ENCODE data around the gene EPG5.
"Not testable (repeated sequence)": the region's sequence is repeated elsewhere in the genome, so short reads cannot be mapped to it uniquely, and the experiment has no call there.

EPG5 gene

DNA sequence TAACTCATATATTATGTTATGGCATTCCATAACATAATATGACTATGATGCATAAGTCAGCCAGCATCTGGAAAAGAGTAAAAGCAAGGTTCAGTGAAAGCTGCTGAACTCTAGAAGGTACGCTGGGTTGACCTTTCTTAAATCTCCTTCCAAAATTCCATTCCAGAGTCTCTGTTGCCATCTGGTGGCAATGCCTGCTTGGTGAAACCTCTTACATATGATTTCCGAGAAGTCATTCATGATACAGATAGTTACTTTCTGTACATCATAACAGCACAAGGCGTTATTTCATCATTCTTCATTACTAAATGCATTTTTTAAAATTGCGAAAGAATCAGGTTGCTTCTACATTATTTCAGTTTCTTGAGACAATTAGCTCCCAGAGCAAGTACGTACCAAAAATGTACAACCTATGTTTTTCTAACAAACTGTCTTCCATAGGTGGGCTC lies 7.0 kb upstream of the EPG5 start:
- DNase-seq: peak; percentile 87

DNA sequence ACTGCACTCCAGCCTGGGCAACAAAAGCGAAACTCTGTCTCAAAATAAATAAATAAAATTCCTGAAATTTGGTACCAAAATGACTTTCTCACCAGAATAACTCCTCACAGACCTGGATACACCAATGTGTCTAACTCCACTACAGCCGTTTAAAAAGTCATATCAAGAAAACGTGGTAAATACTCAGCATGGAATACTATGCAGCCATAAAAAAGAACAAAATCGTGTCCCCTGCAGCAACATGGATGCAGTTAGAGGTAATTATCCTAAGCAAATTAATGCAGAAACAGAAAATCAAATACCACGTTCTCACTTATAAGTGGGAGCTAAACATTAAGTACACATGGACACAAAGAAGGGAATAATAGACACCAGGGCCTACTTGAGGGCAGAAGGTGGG lies 2.2 kb downstream of the EPG5 start:
- DNase-seq: not testable (repeated sequence)

GRCh38 chr18:45962866-45963265 lies 4.3 kb downstream of the EPG5 start:
- DNase-seq: peak; percentile 70

- peak; percentile 73 for DNase-seq
Measured at GRCh38 chr18:45962461-45962860, 4.7 kb downstream of the EPG5 start.

GRCh38 chr18:45959484-45959883 lies 7.6 kb downstream of the EPG5 start:
- not testable (repeated sequence) for DNase-seq

- peak; percentile 48 for DNase-seq
Measured at GRCh38 chr18:45958730-45959129, 8.4 kb downstream of the EPG5 start.

DNA sequence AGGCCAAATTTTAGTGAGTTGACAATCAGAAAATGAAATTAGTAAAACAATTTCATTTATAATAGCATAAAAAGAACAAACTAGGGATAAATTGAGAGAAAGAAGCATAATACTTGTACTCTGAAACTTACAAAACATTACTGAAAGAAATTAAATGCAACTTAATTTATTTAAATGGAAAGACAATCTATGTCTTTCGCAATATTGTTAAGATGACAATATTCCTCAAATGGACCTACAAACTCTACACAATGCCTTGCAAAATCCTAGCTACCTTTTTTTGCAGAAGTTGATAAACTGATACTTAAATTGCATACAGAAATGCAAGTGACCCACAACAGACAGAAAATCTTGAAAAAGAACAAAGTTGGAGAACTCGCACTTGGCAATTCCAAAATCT lies 9.1 kb downstream of the EPG5 start:
- no peak for DNase-seq

DNA sequence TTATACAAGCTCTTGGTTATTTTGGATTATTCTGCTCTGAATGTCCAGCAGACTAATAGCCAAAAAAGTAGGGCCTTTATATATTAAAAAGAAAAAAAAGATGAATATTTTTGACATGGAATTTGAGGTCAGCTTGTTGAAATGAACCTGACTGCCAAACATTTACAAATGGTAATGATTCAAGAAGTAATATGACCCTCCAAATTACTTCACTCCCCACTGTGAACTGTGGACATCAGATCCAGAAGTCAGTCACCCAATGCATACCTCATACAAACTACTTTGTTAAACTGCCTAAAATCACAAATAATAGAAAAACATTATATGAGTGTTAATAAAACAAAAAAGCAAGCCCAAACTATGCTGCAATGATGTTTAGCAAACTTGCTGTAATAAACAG lies 10.0 kb downstream of the EPG5 start:
- peak; percentile 83 for DNase-seq

GRCh38 chr18:45954070-45954934 lies 12.8 kb downstream of the EPG5 start:
- peak; percentile 95 for DNase-seq

DNA sequence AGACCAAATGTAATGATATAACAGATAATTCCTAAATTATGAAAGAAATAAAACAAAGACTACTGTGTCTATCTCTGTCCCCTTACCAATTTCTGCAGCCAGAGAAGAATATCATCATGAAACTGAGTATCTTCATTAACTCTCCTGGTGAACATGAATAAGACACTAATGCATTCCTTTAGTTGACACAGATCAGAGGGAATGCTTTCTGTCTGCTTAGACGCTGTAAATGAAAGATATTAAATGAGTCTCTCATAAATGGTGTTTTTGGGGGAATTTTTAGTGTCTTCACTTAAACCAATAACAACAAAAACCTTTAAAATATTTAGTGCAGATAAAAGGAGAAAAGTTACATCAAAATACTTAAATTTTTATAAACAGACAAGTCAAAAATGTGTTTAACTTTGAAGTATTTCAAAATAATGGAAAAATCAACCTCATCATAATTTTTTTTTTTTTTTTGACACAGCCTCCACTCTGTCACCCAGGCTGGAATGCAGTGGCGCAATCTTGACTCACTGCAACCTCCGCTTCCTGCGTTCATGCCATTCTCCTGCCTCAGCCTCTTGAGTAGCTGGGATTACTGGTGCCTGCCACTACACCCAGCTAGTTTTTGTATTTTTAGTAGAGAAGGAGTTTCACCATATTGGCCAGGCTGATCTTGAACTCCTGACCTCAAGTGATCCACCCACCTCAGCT lies 16.0 kb downstream of the EPG5 start:
- DNase-seq: peak; percentile 92

DNA sequence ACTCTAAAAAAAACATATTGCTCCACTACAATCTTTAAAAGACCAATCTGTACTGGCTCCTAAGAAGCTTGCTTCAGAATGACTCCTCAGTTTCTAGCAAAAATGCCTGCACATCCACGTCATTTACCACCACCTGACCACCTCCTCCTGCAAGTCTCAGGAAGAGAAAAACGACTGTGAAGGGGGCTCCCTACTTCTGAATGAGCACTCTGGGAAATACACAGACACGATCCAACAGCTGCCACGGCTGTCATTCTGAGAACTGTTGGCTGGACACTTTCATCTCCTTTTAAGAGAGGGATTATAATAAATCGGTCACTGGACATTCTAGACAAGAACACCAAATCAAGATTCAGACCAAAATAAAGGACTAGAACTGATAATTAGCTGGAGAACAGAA lies 21.5 kb downstream of the EPG5 start:
- DNase-seq: no peak

GRCh38 chr18:45940724-45941123 lies 26.4 kb downstream of the EPG5 start:
- no peak for DNase-seq

DNA sequence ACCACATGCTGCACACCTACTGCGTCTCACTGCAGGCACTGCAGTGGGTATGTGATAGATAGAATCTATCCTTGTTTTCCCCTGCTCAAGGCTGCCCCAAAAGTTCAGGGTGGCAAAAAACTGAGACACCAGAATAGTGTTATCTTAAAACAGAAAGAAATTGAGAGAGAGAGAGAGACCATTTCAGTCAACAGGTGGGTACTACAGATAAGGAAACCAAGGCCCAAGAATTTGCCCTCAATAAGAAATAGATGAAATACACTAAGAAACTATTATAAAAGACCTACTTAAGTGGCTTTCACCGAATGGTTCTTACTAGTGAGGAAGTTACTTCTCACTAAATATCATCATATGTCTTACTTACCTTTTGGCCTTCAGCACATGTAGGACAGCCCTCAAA lies 27.9 kb downstream of the EPG5 start:
- no peak for DNase-seq

DNA sequence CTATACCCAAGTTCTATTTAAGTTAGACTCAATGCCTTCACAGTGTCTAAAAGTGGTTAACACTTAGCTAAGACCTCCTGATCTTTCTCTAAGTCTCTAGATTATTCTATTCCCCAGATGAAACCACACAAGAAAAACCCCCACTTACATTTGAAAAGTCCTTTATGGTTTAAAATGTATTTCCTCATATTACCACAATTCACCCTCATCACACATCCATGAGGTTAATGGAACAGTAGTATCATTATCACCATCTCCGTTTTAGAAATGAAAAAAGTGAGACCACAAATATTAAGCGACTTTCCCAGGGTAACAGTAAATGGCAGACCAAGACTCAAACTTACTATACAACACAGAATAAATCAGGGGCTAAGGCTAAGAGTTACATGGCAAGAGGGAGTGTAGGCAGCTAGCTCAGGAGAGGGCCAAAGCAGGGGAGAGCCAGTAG lies 28.6 kb downstream of the EPG5 start:
- no peak for DNase-seq

- peak; percentile 68 for DNase-seq
Measured at GRCh38 chr18:45935591-45936335, 31.4 kb downstream of the EPG5 start.

DNA sequence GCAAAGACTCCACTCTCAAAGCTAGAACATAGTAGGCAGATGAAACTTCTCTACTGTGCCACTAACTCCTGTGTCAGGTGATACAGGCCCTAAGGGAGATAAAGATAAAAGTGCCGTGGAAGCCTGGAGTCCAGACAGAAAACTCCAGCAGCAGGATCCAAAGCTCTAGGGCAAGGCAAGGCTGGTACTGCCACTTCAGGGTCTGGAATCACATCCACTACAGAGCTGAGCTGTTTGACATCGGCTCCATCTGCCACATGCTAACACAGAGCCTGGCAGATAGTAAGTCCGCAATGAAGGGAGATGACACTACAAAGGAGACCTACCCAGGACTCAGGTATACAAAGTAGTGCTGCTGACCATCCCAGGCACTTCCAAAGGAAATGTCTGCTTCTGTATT lies 34.4 kb downstream of the EPG5 start:
- DNase-seq: no peak

DNA sequence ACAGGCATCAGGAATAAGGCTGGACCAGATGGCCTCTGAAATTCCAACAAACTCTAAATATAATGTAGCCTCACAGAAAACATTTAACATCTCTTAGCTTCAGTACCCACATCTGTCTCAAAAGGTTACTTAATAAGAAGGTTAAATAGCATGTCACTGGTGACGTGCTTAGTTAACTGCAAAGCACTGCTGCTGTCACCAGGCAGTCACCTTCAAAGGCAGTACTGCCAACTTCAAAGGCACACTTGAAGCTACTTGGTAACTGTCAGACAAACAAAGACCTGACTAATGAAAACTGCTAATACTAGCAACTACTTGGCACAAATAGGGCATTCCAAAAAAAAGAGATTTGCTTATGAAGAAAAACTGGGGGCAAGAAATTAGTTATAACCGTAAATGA lies 36.2 kb downstream of the EPG5 start:
- DNase-seq: no peak

DNA sequence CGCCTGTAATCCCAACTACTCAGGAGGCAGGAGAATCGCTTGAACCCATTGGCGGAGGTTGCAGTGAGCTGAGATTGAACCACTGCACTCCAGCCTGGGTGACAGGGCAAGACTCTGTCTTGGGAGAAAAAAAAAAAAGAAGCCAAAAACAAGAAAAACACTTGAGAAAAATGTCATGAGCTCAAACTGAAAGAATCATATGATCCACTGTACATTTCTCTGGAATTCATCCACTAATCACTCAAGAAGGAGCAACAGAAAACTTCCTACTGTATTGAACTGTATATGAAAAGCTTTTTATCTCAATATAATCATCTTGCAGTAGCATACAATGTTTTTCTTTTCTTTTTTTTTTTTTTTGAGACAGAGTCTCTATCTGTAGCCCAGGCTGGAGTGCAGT lies 40.4 kb downstream of the EPG5 start:
- DNase-seq: no peak

GRCh38 chr18:45926085-45926484 lies 41.0 kb downstream of the EPG5 start:
- no peak for DNase-seq

GRCh38 chr18:45923138-45923537 lies 44.0 kb downstream of the EPG5 start:
- no peak for DNase-seq

DNA sequence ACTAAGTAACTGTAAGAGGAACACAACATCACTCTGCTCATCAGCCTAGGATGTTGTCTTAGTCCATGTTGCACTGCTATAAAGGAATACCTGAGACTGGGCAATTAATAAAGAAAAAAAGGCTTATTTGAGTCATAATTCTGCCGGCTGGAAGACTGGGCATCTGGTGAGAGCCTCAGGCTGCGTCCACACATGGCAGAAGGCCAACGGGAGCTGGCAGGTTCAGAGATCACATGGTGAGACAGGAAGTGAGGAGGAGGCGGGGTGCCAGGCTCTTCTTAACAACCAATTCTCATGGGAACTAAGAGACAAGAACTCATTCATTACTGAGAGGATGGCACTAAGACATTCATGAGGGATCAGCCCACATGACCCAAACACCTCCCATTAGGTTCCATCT lies 46.8 kb downstream of the EPG5 start:
- DNase-seq: peak; percentile 31

GRCh38 chr18:45916302-45916701 lies 50.8 kb downstream of the EPG5 start:
- DNase-seq: no peak

GRCh38 chr18:45913276-45913675 lies 53.9 kb downstream of the EPG5 start:
- DNase-seq: no peak

Data from fibroblast of upper back skin (primary cell).